ENCODE data around the gene CDHR3. TPM values are rescaled to one million over a fixed set of nuclear protein-coding genes. Genes with fewer than 3 reads are reported as not detected.

CDHR3 gene
- total and polyA plus RNA-seq, 10 of the 15 experiments (the other 5 are each of a cell fraction or from before 2014, with no cell fraction given), result 0.06 to 0.11 TPM; not detected in 8

- no peaks in the 10 kb centered on the region for H3K79me2 ChIP-seq (ENCODE audit: control insufficient read depth, insufficient read depth, low read length)
- H3K4me3 ChIP-seq, result no peak overlapping the region
- TF ChIP-seq, protein P1, sequence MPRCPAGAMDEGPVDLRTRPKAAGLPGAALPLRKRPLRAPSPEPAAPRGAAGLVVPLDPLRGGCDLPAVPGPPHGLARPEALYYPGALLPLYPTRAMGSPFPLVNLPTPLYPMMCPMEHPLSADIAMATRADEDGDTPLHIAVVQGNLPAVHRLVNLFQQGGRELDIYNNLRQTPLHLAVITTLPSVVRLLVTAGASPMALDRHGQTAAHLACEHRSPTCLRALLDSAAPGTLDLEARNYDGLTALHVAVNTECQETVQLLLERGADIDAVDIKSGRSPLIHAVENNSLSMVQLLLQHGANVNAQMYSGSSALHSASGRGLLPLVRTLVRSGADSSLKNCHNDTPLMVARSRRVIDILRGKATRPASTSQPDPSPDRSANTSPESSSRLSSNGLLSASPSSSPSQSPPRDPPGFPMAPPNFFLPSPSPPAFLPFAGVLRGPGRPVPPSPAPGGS (IDR thresholded peaks at IDR 0.05; ENCODE audit: borderline replicate concordance, insufficient read depth, low read depth, low read length, poor library complexity, severe bottlenecking), result no peak
- no peak for TF ChIP-seq ZBTB40 (IDR thresholded peaks at IDR 0.05; ENCODE audit: borderline replicate concordance)
- TF ChIP-seq MEF2B (IDR thresholded peaks at IDR 0.05; ENCODE audit: partially characterized antibody, poor library complexity, severe bottlenecking), result no peak
- TF ChIP-seq BACH1 (IDR thresholded peaks at IDR 0.05; ENCODE audit: borderline replicate concordance), result no peak
- no peak for TF ChIP-seq BMI1 (IDR thresholded peaks at IDR 0.05; ENCODE audit: borderline replicate concordance)
- TF ChIP-seq FOXK2 (IDR thresholded peaks at IDR 0.05), result no peak
- no peak for TF ChIP-seq BRCA1 (IDR thresholded peaks at IDR 0.05; ENCODE audit: low read depth, low read length)
- no peak for TF ChIP-seq SIN3A (IDR thresholded peaks at IDR 0.05; ENCODE audit: low read depth, low read length)
- TF ChIP-seq PML (IDR thresholded peaks at IDR 0.05; ENCODE audit: low read length), result no peak
- no peak for TF ChIP-seq USF1 (IDR thresholded peaks at IDR 0.05; ENCODE audit: borderline replicate concordance, extremely low read length, insufficient read depth, low read depth, low read length)
- TF ChIP-seq HCFC1 (IDR thresholded peaks at IDR 0.05; ENCODE audit: low read length), result no peak
- TF ChIP-seq CHD1 (IDR thresholded peaks at IDR 0.05; ENCODE audit: low read depth, low read length), result no peak
- no peak for TF ChIP-seq JUND (IDR thresholded peaks at IDR 0.05; ENCODE audit: low read depth, low read length)
- ChIA-PET CTCF (interaction anchor here (0.9 kb wide), 1 partner anchor 12 kb away, joined by 3 read pairs; no protein-coding TSS in a partner anchor), SMC1A (ENCODE audit: uncharacterized antibody, unreplicated experiment) (interaction anchor here (0.8 to 1.3 kb wide), 3 partner anchors 20 to 47 kb away, joined by 3 to 4 read pairs (median 3); no protein-coding TSS in a partner anchor), POLR2A (no interaction called here), RAD21 (ENCODE audit: unreplicated experiment) (no interaction called here)
- H3K27ac ChIP-seq (ENCODE audit: control insufficient read depth, insufficient read depth), result no peak overlapping the region
- H3K27me3 ChIP-seq (replicated peaks in 1 of 2; ENCODE audit: control insufficient read depth in 2 of 2, insufficient read depth in 2 of 2, low read length in 1 of 2), result no peaks in the 10 kb centered on the region; a peak in 1 of 4 replicates
- no TSS peak for BruUV-seq (replicated peaks)
- H4K20me1 ChIP-seq (ENCODE audit: control insufficient read depth, insufficient read depth), result no peaks in the 10 kb centered on the region
- 4% methylated on average over 2 of the region's 2 CpGs for WGBS (ENCODE audit: insufficient coverage, insufficient replicate concordance, low lambda C conversion rate, missing lambda C conversion rate)
- H3K9ac ChIP-seq (ENCODE audit: control insufficient read depth, insufficient read depth, low read length), result no peak overlapping the region
- intact Hi-C loops (cut with micrococcal nuclease; ENCODE audit: unreplicated experiment), result no loop called here
- no peak for FAIRE-seq
- no peak overlapping the region for H3K4me2 ChIP-seq (ENCODE audit: control insufficient read depth, insufficient read depth)
- ATAC-seq, result no peak
- no peaks in the 10 kb centered on the region for H3K36me3 ChIP-seq (ENCODE audit: control insufficient read depth in 2 of 2, insufficient read depth in 2 of 2, low read length in 1 of 2)
- H2AFZ ChIP-seq (ENCODE audit: control insufficient read depth, low read depth, low read length), result no peak overlapping the region
- DNase-seq (ENCODE audit: low read depth, low spot score), result no peak
- in situ Hi-C loops (cut with MboI), result no loop called here
- H3K9me3 ChIP-seq (replicated peaks; ENCODE audit: control insufficient read depth, insufficient read depth, low read length), result no peaks in the 10 kb centered on the region
- H3K4me1 ChIP-seq (ENCODE audit: control insufficient read depth, insufficient read depth, low read length), result no peaks in the 10 kb centered on the region
Measured at GRCh38 chr7:105978974-105979373, 15.9 kb downstream of the CDHR3 start.

Measured in GM12878 (cell line).